H9 (cell line): ENCODE measurements around the gene USP34. TPM values are rescaled to one million over a fixed set of nuclear protein-coding genes. Genes with fewer than 3 reads are reported as not detected.
A peak's percentile ranks its signal among the peaks of the same experiment; 100 is the strongest.

Experiments used
- DNase-seq: peaks from one replicate; pipeline ENCODE4 v3.0.0-alpha.2; 2017
- H2AFZ ChIP-seq: one replicate; pipeline ENCODE4 v1.6.1; 2013; ENCODE audit warnings: mild to moderate bottlenecking, low read length, control low read depth, moderate library complexity
- H2AK5ac ChIP-seq: 2 replicates; pipeline ENCODE4 v1.6.1; 2013; ENCODE audit warnings: low read length, control low read depth, mixed read lengths; ENCODE audit not compliant: insufficient read length
- H2BK120ac ChIP-seq: one replicate; pipeline ENCODE4 v1.6.1; 2013; ENCODE audit warnings: low read depth, mild to moderate bottlenecking, low read length, control low read depth, inconsistent platforms; ENCODE audit not compliant: poor library complexity, severe bottlenecking
- H2BK12ac ChIP-seq: 2 replicates; pipeline ENCODE4 v1.6.1; 2013; ENCODE audit warnings: low read length, control low read depth, mixed read lengths, low read depth; ENCODE audit not compliant: insufficient read length
- H2BK15ac ChIP-seq: 2 replicates; pipeline ENCODE4 v1.6.1; 2013; ENCODE audit warnings: low read depth, low read length, control low read depth
- H2BK20ac ChIP-seq: one replicate; pipeline ENCODE4 v1.6.1; 2013; ENCODE audit warnings: low read depth, mild to moderate bottlenecking, low read length, control low read depth, inconsistent platforms; ENCODE audit not compliant: poor library complexity, severe bottlenecking
- H2BK5ac ChIP-seq: 2 replicates; pipeline ENCODE4 v1.6.1; 2013; ENCODE audit warnings: low read length, control low read depth, mixed read lengths; ENCODE audit not compliant: insufficient read length
- H3K14ac ChIP-seq: 2 replicates; pipeline ENCODE4 v1.6.1; 2013; ENCODE audit warnings: low read length, control low read depth; ENCODE audit not compliant: insufficient read depth
- H3K18ac ChIP-seq: 2 replicates; pipeline ENCODE4 v1.6.1; 2013; ENCODE audit warnings: low read depth, mild to moderate bottlenecking, mixed read lengths, low read length, control low read depth; ENCODE audit not compliant: insufficient read length
- H3K23ac ChIP-seq: 2 replicates; pipeline ENCODE4 v1.6.1; 2013; ENCODE audit warnings: low read length, control low read depth, mixed read lengths, low read depth; ENCODE audit not compliant: insufficient read length
- H3K23me2 ChIP-seq: 2 replicates; pipeline ENCODE4 v1.6.1; 2013; ENCODE audit warnings: low read depth, mild to moderate bottlenecking, mixed read lengths, low read length, control low read depth; ENCODE audit not compliant: insufficient read length, poor library complexity, severe bottlenecking
- H3K27ac ChIP-seq: 2 replicates; pipeline ENCODE4 v1.5.1; 2013; ENCODE audit warnings: low read length, control low read depth, mixed read lengths, low read depth; ENCODE audit not compliant: insufficient read length
- H3K27me3 ChIP-seq: 2 replicates; pipeline ENCODE4 v1.6.1; 2013; ENCODE audit warnings: low read length, control low read depth, inconsistent platforms; ENCODE audit not compliant: insufficient read depth
- H3K4ac ChIP-seq: 2 replicates; pipeline ENCODE4 v1.6.1; 2013; ENCODE audit warnings: low read depth, mild to moderate bottlenecking, control low read depth, inconsistent platforms, low read length, moderate library complexity
- H3K4me1 ChIP-seq: 2 replicates; pipeline ENCODE4 v1.6.1; 2013; ENCODE audit warnings: low read length, control low read depth, inconsistent platforms; ENCODE audit not compliant: insufficient read depth
- H3K4me2 ChIP-seq: 2 replicates; pipeline ENCODE4 v1.6.1; 2013; ENCODE audit warnings: low read length, control low read depth, mixed read lengths; ENCODE audit not compliant: insufficient read length, insufficient read depth
- H3K56ac ChIP-seq: 2 replicates; pipeline ENCODE4 v1.6.1; 2013; ENCODE audit warnings: low read depth, mild to moderate bottlenecking, mixed read lengths, low read length, control low read depth; ENCODE audit not compliant: insufficient read length
- H3K79me1 ChIP-seq: 2 replicates; pipeline ENCODE4 v1.6.1; 2013; ENCODE audit warnings: low read depth, mild to moderate bottlenecking, moderate library complexity, low read length, control low read depth, inconsistent platforms; ENCODE audit not compliant: insufficient read depth, poor library complexity, severe bottlenecking
- H3K79me2 ChIP-seq: 2 replicates; pipeline ENCODE4 v1.6.1; 2013; ENCODE audit warnings: low read length, control low read depth, inconsistent platforms; ENCODE audit not compliant: insufficient read depth
- H3K9ac ChIP-seq: 2 replicates; pipeline ENCODE4 v1.6.1; 2013; ENCODE audit warnings: low read length, control low read depth, mixed read lengths; ENCODE audit not compliant: insufficient read length; ENCODE audit errors: extremely low read depth
- H3K9me3 ChIP-seq: one replicate; pipeline ENCODE4 v1.6.1; 2013; ENCODE audit warnings: low read depth, low read length, inconsistent platforms; ENCODE audit not compliant: control insufficient read depth
- H3T11ph ChIP-seq: one replicate; pipeline ENCODE4 v1.6.1; 2013; ENCODE audit warnings: mild to moderate bottlenecking, low read length, control low read depth, inconsistent platforms
- H4K20me1 ChIP-seq: one replicate; pipeline ENCODE4 v1.6.1; 2013; ENCODE audit not compliant: control insufficient read depth, insufficient read length, insufficient read depth
- H4K5ac ChIP-seq: 2 replicates; pipeline ENCODE4 v1.6.1; 2013; ENCODE audit warnings: low read depth, mild to moderate bottlenecking, mixed read lengths, low read length, control low read depth; ENCODE audit not compliant: insufficient read length
- H4K8ac ChIP-seq: replicated peaks from 2 replicates; pipeline ENCODE4 v1.6.1; 2013; ENCODE audit warnings: low read length, control low read depth, mixed read lengths, low read depth; ENCODE audit not compliant: insufficient read length
- H4K91ac ChIP-seq: 2 replicates; pipeline ENCODE4 v1.6.1; 2013; ENCODE audit warnings: low read depth, mild to moderate bottlenecking, moderate library complexity, mixed read lengths, low read length, control low read depth; ENCODE audit not compliant: insufficient read length
- H3K27ac Mint-ChIP-seq, 3 experiments: 2 replicates in 2 of 3; 3 replicates in 1 of 3; pipeline ENCODE4 v1.8.0; 2020 to 2021; ENCODE audit warnings: mixed read lengths in 3 of 3, mild to moderate bottlenecking in 1 of 3, moderate library complexity in 1 of 3
- H3K27me3 Mint-ChIP-seq: 2 replicates; pipeline ENCODE4 v1.8.0; 2021; ENCODE audit warnings: low read depth, mild to moderate bottlenecking, moderate library complexity, mixed read lengths
- H3K36me3 Mint-ChIP-seq, 3 experiments: 2 replicates in 2 of 3; 3 replicates in 1 of 3; pipeline ENCODE4 v1.8.0; 2020 to 2021; ENCODE audit warnings: low read depth in 3 of 3, mixed read lengths in 3 of 3; ENCODE audit not compliant: insufficient read depth in 1 of 3
- H3K4me1 Mint-ChIP-seq, 2 experiments: 2 replicates each; pipeline ENCODE4 v1.8.0; 2020; ENCODE audit warnings: mixed read lengths in 2 of 2
- H3K4me3 Mint-ChIP-seq, 2 experiments: 2 replicates in 1 of 2; 3 replicates in 1 of 2; pipeline ENCODE4 v1.8.0; 2020 to 2021; ENCODE audit warnings: mild to moderate bottlenecking in 2 of 2, mixed read lengths in 2 of 2, moderate library complexity in 1 of 2
- H3K9me3 Mint-ChIP-seq, 2 experiments: 2 replicates in 1 of 2; 3 replicates in 1 of 2; pipeline ENCODE4 v1.8.0; 2020; ENCODE audit warnings: mild to moderate bottlenecking in 2 of 2, mixed read lengths in 2 of 2, moderate library complexity in 1 of 2
- CTCF ChIP-seq: fragments of 200-600 bp; sonication (generic); conservative IDR thresholded peaks from 3 replicates; pipeline ENCODE4 v1.8.0; 2021; ENCODE audit warnings: antibody characterized with exemption, mild to moderate bottlenecking
- WGBS: extraction: QIAGEN DNeasy Blood & Tissue Kit; methylation state at CpG from one replicate; pipeline ENCODE4 v1.1.7; 2013; ENCODE audit warnings: missing lambda C conversion rate, low lambda C conversion rate, mixed read lengths; ENCODE audit not compliant: insufficient read length; ENCODE audit errors: extremely low coverage; 5-methylcytosine and 5-hydroxymethylcytosine counted together
- total RNA-seq: library from RNA; stranded (reverse); gene quantifications from 2 replicates; pipeline ENCODE4 v1.2.1, GENCODE V29; 2021

Gene USP34
- total RNA-seq, 1 experiment from 2014 or later = 93.9 TPM

GRCh38 chr2:61435291-61435690 lies 35.6 kb downstream of the USP34 start:
- Histone ChIP-seq H4K5ac (no peak overlapping the region), H2AK5ac (no peak overlapping the region), H4K91ac (no peak overlapping the region), H3T11ph (no peak overlapping the region), H2AFZ (no peak overlapping the region), H3K23ac (no peak overlapping the region), H2BK12ac (no peak overlapping the region), H3K9me3 (no peaks in the 10 kb centered on the region), H3K79me2 (peaks cover 69% of the 10 kb centered on the region), H3K4me1 (peaks cover 4% of the 10 kb centered on the region; the same call in 1 of the 2 replicates), H3K18ac (no peak overlapping the region), H2BK15ac (no peak overlapping the region), H3K27ac (no peak overlapping the region), H3K4ac (no peak overlapping the region), H4K8ac (no peak overlapping the region), H3K79me1 (peaks cover 4% of the 10 kb centered on the region), H3K23me2 (no peaks in the 10 kb centered on the region), H4K20me1 (no peaks in the 10 kb centered on the region), H2BK20ac (no peak overlapping the region), H2BK5ac (no peak overlapping the region), H2BK120ac (no peak overlapping the region), H3K27me3 (no peaks in the 10 kb centered on the region), H3K9ac (no peak overlapping the region), H3K56ac (no peak overlapping the region), H3K4me2 (no peak overlapping the region), H3K14ac (no peak overlapping the region)
- no peak for TF ChIP-seq CTCF
- WGBS = no CpG with 5 or more reads among the region's 1 CpG
- DNase-seq = no peak
- peak overlapping the region in 1 of 3 experiments; percentile 23; a peak in 1 of 7 replicates for H3K27ac Mint-ChIP-seq
- peaks cover 30 to 35% of the 10 kb centered on the region in 2 experiments for H3K4me1 Mint-ChIP-seq
- H3K9me3 Mint-ChIP-seq = peaks cover 4 to 6% of the 10 kb centered on the region in 2 experiments; a peak in 4 of 5 replicates
- H3K4me3 Mint-ChIP-seq = no peak overlapping the region
- H3K27me3 Mint-ChIP-seq = no peaks in the 10 kb centered on the region
- peaks cover 5 to 11% (median 8%) of the 10 kb centered on the region in 3 experiments for H3K36me3 Mint-ChIP-seq
